ENCODE measurements around the gene PDCD5. TPM values are rescaled to one million over a fixed set of nuclear protein-coding genes. Genes with fewer than 3 reads are reported as not detected.
"Not testable (repeated sequence)": the region's sequence is repeated elsewhere in the genome, so short reads cannot be mapped to it uniquely, and the experiment has no call there.

Gene PDCD5
- total and polyA plus RNA-seq, 2 experiments from 2014 or later: 77.8 to 436 TPM

DNA sequence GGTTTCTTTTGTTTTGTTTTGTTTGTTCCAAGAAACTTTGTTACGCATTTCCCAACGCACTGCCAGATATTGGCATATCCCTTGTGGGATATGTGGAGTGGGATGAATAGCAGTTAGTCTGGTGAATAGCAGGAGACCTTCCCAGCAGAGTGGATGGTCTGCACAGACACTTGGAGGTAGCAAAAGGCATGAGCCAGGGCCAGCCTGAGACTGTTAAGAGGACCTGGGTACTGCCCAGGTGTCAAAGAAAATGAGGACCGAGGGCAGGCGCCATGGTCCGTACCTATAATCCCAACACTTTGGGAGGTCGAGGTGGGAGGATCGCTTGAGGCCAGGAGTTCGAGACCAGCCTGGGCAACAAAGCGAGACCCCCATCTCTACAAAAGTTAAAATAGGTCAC, 13.5 kb upstream of the PDCD5 start:
- no peak overlapping the region for H3K27ac ChIP-seq (ENCODE audit: low read depth)
- Mint-ChIP-seq H3K27me3 (ENCODE audit: insufficient read depth, low read depth, poor library complexity) (peaks cover 2% of the 10 kb centered on the region), H3K27ac (no peak overlapping the region), H3K4me3 (no peak overlapping the region), H3K4me1 (no peaks in the 10 kb centered on the region; the same call in 2 of the 3 replicates), H3K9me3 (no peaks in the 10 kb centered on the region), H3K36me3 (ENCODE audit: low read depth) (no peaks in the 10 kb centered on the region)
- H3F3A ChIP-seq (replicated peaks; ENCODE audit: low read depth): no peaks in the 10 kb centered on the region
- no peak overlapping the region for H2AFZ ChIP-seq
- no peak overlapping the region for H3K4me3 ChIP-seq
- TF ChIP-seq NANOG (IDR thresholded peaks at IDR 0.05; ENCODE audit: borderline replicate concordance) (no peak), CREB1 (CRISPR knock-in tag; IDR thresholded peaks at IDR 0.05; ENCODE audit: low read depth) (no peak), POLR2AphosphoS5 (IDR thresholded peaks at IDR 0.05; ENCODE audit: low read depth) (no peak)
- H3K79me2 ChIP-seq (replicated peaks; ENCODE audit: insufficient read depth): no peaks in the 10 kb centered on the region
- H4K20me1 ChIP-seq (replicated peaks; ENCODE audit: insufficient read depth): no peaks in the 10 kb centered on the region
- no peaks in the 10 kb centered on the region for H3K4me1 ChIP-seq (ENCODE audit: insufficient read depth)
- ATAC-seq (no peak), DNase-seq (ENCODE audit: low spot score) (no peak)
- H3K9me2 ChIP-seq (ENCODE audit: insufficient read depth): no peaks in the 10 kb centered on the region
- no peak overlapping the region for H3K4me2 ChIP-seq
- no peaks in the 10 kb centered on the region for H3K27me3 ChIP-seq (ENCODE audit: insufficient read depth)
- H3K36me3 ChIP-seq (ENCODE audit: insufficient read depth): no peaks in the 10 kb centered on the region

DNA sequence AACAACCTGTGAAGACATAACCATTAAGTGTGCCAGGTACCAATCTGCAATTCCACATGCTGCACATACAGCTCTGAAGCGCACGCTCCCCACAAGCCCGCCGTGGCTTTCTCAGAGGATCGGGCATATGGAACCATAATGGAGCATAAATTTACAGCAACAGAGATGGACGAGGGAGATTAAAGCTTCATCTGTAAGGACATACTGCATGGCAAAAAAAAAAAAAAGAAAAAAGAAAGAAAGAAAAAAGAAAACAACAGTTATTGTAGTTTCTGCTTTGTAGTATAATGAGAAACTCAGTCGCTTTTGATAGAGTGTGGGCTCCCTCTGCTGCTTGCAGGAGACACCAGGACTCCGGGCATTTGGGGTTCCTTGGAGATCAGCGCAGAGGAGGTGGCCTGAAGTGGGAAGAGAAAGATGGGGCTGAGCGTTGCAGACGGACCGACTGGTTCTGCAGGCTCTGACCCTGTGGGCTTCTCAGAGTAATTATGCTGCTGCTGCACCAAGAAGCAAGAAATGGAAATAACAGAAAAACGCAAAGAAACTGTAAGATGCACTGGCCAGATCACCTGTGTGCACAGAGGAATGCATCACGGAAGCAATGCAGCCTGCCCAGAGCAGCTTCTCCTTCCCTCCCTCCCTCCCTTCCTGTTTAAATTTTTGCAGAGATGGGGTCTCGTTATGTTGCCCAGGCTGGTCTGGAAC, 10.8 kb upstream of the PDCD5 start:
- Histone ChIP-seq H2AFZ (no peak overlapping the region), H3K4me1 (ENCODE audit: insufficient read depth) (no peaks in the 10 kb centered on the region), H3K36me3 (ENCODE audit: insufficient read depth) (no peaks in the 10 kb centered on the region), H3K27me3 (ENCODE audit: insufficient read depth) (no peaks in the 10 kb centered on the region), H4K20me1 (replicated peaks; ENCODE audit: insufficient read depth) (no peaks in the 10 kb centered on the region), H3F3A (replicated peaks; ENCODE audit: low read depth) (no peaks in the 10 kb centered on the region), H3K27ac (ENCODE audit: low read depth) (no peak overlapping the region), H3K9me2 (ENCODE audit: insufficient read depth) (no peaks in the 10 kb centered on the region), H3K4me3 (no peak overlapping the region), H3K79me2 (replicated peaks; ENCODE audit: insufficient read depth) (no peaks in the 10 kb centered on the region), H3K4me2 (no peak overlapping the region)
- peak; percentile 85 for DNase-seq (ENCODE audit: low spot score)
- ATAC-seq: peak; percentile 98
- H3K36me3 Mint-ChIP-seq (ENCODE audit: low read depth): no peaks in the 10 kb centered on the region
- no peaks in the 10 kb centered on the region; the same call in 2 of the 3 replicates for H3K4me1 Mint-ChIP-seq
- no peak overlapping the region for H3K27ac Mint-ChIP-seq
- H3K27me3 Mint-ChIP-seq (ENCODE audit: insufficient read depth, low read depth, poor library complexity): peaks cover 2% of the 10 kb centered on the region
- TF ChIP-seq, protein P1, sequence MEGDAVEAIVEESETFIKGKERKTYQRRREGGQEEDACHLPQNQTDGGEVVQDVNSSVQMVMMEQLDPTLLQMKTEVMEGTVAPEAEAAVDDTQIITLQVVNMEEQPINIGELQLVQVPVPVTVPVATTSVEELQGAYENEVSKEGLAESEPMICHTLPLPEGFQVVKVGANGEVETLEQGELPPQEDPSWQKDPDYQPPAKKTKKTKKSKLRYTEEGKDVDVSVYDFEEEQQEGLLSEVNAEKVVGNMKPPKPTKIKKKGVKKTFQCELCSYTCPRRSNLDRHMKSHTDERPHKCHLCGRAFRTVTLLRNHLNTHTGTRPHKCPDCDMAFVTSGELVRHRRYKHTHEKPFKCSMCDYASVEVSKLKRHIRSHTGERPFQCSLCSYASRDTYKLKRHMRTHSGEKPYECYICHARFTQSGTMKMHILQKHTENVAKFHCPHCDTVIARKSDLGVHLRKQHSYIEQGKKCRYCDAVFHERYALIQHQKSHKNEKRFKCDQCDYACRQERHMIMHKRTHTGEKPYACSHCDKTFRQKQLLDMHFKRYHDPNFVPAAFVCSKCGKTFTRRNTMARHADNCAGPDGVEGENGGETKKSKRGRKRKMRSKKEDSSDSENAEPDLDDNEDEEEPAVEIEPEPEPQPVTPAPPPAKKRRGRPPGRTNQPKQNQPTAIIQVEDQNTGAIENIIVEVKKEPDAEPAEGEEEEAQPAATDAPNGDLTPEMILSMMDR (conservative IDR thresholded peaks at IDR 0.05; ENCODE audit: low read depth in 2 of 2): peak; percentile 83 to 93
- no peak for TF ChIP-seq CREB1 (CRISPR knock-in tag; IDR thresholded peaks at IDR 0.05; ENCODE audit: low read depth)
- TF ChIP-seq, protein P2, sequence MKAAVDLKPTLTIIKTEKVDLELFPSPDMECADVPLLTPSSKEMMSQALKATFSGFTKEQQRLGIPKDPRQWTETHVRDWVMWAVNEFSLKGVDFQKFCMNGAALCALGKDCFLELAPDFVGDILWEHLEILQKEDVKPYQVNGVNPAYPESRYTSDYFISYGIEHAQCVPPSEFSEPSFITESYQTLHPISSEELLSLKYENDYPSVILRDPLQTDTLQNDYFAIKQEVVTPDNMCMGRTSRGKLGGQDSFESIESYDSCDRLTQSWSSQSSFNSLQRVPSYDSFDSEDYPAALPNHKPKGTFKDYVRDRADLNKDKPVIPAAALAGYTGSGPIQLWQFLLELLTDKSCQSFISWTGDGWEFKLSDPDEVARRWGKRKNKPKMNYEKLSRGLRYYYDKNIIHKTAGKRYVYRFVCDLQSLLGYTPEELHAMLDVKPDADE (IDR thresholded peaks at IDR 0.05): no peak
- no peaks in the 10 kb centered on the region for H3K9me3 Mint-ChIP-seq
- no peak overlapping the region for H3K4me3 Mint-ChIP-seq

DNA sequence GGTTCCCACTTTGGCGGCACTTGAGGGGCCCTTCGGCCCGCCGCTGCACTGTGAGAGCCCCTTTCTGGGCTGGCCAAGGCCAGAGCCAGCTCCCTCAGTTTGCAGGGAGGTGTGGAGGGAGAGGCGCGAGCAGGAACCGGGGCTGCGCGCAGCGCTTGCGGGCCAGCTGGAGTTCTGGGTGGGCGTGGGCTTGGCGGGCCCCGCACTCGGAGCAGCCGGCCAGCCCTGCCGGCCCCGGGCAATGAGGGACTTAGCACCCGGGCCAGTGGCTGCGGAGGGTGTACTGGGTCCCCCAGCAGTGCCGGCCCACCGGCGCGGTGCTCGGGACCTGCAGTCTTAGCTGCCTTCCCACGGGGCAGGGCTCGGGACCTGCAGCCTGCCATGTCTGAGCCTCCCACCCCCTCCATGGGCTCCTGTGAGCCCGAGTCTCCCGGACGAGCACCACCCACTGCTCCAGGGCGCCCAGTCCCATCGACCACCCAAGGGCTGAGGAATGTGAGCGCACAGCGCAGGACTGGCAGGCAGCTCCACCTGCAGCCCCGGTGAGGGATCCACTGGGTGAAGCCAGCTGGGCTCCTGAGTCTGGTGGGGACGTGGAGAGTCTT, 9.4 kb upstream of the PDCD5 start:
- not testable (repeated sequence) for H3K4me1 Mint-ChIP-seq; DNase-seq (ENCODE audit: low spot score); ATAC-seq; H3K4me1 ChIP-seq (ENCODE audit: insufficient read depth); H3K27me3 Mint-ChIP-seq (ENCODE audit: insufficient read depth, low read depth, poor library complexity); H2AFZ ChIP-seq; H3K79me2 ChIP-seq (replicated peaks; ENCODE audit: insufficient read depth); H3K4me3 ChIP-seq; H3K27me3 ChIP-seq (ENCODE audit: insufficient read depth); H3K4me3 Mint-ChIP-seq; H3K9me3 Mint-ChIP-seq; H3K27ac Mint-ChIP-seq; H3F3A ChIP-seq (replicated peaks; ENCODE audit: low read depth); H4K20me1 ChIP-seq (replicated peaks; ENCODE audit: insufficient read depth); H3K27ac ChIP-seq (ENCODE audit: low read depth); H3K9me2 ChIP-seq (ENCODE audit: insufficient read depth); H3K36me3 ChIP-seq (ENCODE audit: insufficient read depth); H3K36me3 Mint-ChIP-seq (ENCODE audit: low read depth); H3K4me2 ChIP-seq

DNA sequence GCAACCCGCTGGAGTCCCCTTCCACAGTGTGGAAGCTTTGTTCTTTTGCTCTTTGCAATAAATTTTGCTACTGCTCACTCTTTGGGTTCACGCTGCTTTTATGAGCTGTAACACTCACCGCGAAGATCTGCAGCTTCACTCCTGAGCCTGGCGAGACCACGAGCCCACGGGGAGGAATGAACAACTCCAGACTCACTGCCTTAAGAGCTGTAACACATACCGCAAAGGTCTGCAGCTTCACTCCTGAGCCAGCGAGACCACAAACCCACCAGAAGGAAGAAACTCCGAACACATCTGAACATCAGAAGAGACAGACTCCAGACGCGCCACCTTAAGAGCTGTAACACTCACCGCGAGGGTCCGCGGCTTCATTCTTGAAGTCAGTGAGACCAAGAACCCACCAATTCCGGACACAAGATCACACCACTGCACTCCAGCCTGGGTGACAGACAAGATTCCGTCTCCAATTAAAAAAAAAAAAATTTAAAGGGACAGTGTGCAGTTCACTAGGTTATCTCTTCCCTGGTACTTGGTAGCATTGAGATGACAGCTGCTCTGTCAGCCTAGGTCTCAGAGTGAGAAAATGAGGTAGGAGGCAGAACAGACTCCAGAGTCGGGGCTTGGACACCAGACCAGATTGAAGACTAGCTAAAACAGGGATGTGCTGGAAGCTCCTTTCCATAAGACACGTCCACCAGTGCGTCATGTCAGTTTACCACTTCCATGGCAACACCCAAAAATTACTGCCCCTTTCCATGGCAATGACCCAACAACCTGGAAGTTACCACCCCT, 8.1 kb upstream of the PDCD5 start:
- not testable (repeated sequence) for H3K9me3 Mint-ChIP-seq; H3K4me1 ChIP-seq (ENCODE audit: insufficient read depth); H3K27me3 Mint-ChIP-seq (ENCODE audit: insufficient read depth, low read depth, poor library complexity); H3K4me3 ChIP-seq; H2AFZ ChIP-seq; H4K20me1 ChIP-seq (replicated peaks; ENCODE audit: insufficient read depth); H3F3A ChIP-seq (replicated peaks; ENCODE audit: low read depth); H3K4me2 ChIP-seq; H3K4me3 Mint-ChIP-seq; H3K27ac Mint-ChIP-seq; H3K27ac ChIP-seq (ENCODE audit: low read depth); H3K9me2 ChIP-seq (ENCODE audit: insufficient read depth); DNase-seq (ENCODE audit: low spot score); H3K79me2 ChIP-seq (replicated peaks; ENCODE audit: insufficient read depth); H3K36me3 ChIP-seq (ENCODE audit: insufficient read depth); H3K4me1 Mint-ChIP-seq; ATAC-seq; H3K36me3 Mint-ChIP-seq (ENCODE audit: low read depth); H3K27me3 ChIP-seq (ENCODE audit: insufficient read depth)

Data from GM23338 (cell line).